GM19468 (cell line): ENCODE measurements around the gene GAB3.
"Not testable (repeated sequence)": the region's sequence is repeated elsewhere in the genome, so short reads cannot be mapped to it uniquely, and the experiment has no call there.

ENCODE experiments used
- ATAC-seq: cut with Tn5 transposase; IDR thresholded peaks from one replicate; pipeline ENCODE4 v1.9.1; 2021; ENCODE audit warnings: mild to moderate bottlenecking, moderate library complexity, moderate number of reproducible peaks; ENCODE audit not compliant: unreplicated experiment; ENCODE audit errors: extremely low read depth

The GAB3 gene

DNA sequence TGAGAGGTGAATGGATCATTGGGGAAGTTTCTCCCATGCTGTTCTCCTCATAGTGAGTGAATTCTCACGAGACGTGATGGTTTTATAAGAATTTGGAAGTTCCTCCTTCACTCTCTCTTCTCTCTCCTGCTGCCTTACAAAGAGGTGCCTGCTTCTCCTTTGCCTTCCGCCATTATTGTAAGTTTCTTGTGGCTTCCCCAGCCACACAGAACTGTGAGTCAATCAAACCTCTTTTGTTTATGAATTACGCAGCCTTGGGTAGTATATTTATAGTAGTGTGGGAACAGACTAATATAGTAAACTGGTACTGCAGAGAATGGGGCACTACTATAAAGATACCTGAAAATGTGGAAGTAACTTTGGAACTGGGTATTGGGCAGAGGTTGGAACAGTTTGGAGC, 89.7 kb downstream of the GAB3 start:
- no peak for ATAC-seq

DNA sequence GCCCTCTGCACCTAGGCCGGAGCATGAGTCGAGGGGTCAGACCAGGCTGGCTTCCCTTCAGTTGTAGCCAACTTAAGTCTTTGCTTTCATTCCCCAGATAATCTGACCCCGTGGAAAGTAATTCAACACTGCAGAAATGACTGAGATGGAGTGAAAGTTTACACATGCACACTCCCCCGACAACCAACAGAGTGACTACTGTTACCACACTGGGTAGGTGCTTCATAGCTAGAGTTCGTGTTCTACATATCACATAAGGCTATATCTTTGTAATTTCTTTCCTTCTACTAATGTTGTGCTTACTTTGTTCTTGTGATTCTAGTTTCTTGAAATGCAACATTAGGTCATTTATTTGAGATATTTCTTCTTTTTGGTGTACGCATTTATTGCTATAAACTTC, 90.3 kb downstream of the GAB3 start:
- no peak for ATAC-seq

DNA sequence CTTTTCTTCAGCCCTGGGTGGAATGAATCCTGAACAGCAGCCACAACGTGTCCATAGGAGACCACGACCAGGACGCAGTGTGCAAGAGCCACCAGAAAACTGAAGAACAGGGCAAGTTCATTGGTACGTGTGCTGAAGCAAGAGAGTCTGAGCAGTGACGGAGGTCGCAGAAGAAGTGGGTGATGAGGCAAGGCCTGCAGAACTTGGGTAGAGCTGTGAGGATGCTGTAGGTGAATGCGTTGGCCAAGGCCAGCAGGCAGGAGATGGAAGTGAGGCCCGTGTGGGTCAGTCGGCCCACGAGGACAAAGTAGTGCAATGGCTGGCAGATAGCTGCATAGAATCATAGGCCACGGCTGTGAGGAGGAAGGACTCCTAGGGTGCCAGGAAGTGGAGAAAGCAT, 91.9 kb downstream of the GAB3 start:
- no peak for ATAC-seq

GRCh38 chrX:154658187-154658586, 92.7 kb downstream of the GAB3 start:
- no peak for ATAC-seq

- ATAC-seq = no peak
Measured at GRCh38 chrX:154657226-154657805, 93.6 kb downstream of the GAB3 start.

- ATAC-seq = no peak
Measured at GRCh38 chrX:154655786-154656185, 95.1 kb downstream of the GAB3 start.

DNA sequence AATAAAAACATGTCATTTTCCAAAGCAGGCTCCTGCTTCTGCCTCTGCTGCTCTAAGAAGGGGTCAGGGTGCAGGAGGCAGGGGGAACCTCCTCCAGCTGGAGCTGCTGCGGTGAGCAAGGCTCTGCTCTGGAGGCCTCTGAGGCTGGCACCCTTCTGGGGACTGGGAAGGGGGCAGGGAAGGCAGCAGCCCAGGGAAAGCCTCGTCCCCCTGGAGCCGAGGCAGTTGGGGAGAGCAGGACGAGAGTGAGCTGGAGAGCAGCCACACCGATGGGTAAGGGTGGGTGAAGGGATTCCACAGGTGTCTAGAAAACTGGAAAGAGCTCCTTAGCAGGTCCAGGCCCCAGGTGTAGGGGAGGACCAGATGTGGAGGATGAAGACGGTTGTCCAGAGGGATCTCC, 95.5 kb downstream of the GAB3 start:
- ATAC-seq = no peak

- ATAC-seq = no peak
Measured at GRCh38 chrX:154654925-154655324, 96.0 kb downstream of the GAB3 start.

- no peak for ATAC-seq
Measured at GRCh38 chrX:154654372-154654771, 96.5 kb downstream of the GAB3 start.

DNA sequence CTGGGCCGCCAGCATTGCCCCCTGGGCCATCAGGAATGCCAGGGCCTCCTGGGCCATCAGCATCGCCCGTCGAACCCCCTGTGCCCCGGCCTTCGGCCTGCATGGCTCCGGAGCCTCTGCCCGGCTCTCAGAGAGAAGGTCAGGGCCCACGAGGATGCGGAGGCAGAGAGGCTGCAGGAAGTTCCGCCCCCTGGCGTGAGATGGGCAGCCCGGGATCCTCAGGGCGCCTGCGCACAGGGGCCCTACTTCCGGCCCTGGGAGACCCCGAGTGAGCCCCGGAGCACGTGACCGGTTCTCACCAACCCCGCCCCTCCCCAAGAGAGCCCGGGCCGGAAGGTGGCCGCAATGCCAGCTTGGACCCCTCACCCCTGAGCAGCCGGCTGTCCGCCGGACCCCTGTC, 97.5 kb downstream of the GAB3 start, which contains the start of gene CTAG2:
CTAG2 (minus strand) TSS at position 167 of the 400 bp plus-strand sequence; CDS start at position 103, 64 bp downstream.
- ATAC-seq = not testable (repeated sequence)

DNA sequence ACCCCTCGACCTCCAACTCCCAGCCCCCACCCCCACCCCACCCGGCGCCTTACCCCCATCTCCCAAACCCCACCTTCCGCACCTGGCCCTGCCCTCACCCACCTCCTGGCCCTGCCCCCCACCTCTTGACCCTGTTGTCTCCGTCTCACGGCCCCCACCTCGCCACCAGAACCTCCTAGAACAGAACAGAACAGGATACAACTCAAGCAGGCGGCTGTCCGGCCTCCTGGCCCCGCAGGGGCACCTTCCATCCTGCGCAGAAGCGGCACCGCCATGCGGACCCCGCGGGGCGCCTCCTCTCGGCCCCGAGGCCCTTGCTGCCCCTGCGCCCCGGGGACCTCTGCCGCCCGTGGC, 97.9 kb downstream of the GAB3 start:
- no peak for ATAC-seq

GRCh38 chrX:154652311-154653047, 98.4 kb downstream of the GAB3 start:
- no peak for ATAC-seq

- no peak for ATAC-seq
Measured at GRCh38 chrX:154650221-154650510, 100.7 kb downstream of the GAB3 start.

DNA sequence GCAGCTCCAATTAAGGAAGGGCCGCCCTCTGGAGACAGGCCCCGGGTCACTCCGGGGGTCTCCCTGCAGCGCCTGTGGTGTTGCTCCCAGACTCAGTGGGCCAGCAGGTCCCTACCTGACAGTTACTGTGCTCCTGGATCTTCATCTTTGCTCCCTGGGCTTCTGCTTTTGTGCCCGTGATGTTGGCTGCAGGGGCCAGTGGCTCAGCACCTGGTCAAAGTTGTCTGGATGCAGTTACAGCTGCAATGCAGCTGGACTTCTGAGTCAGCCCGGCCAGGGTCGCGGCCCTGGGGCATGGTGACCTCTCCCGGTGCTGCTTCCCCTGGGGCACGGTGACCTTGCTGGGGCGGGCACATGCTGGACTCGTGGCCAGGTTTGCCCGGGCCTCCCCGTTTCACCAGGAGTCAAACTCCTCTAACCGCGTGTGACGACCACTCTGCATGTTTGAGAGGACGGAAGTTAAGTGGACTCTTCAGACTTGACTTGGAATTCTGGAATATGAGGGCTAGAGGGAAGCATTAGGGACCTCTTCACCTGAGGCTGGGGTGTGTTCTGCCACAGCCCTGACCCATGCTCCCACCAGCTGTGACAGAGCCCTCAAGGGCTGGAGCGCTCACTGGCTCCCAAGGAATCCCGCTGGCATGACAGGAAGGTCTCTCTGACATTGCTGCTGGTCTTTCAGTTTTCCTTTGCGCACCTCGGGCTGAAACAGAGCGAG, 101.2 kb downstream of the GAB3 start:
- ATAC-seq = no peak

- no peak for ATAC-seq
Measured at GRCh38 chrX:154648931-154649330, 101.9 kb downstream of the GAB3 start.

- not testable (repeated sequence) for ATAC-seq
Measured at GRCh38 chrX:154645745-154646378, 105.0 kb downstream of the GAB3 start.

- ATAC-seq = not testable (repeated sequence)
Measured at GRCh38 chrX:154643708-154644107, 107.2 kb downstream of the GAB3 start.

DNA sequence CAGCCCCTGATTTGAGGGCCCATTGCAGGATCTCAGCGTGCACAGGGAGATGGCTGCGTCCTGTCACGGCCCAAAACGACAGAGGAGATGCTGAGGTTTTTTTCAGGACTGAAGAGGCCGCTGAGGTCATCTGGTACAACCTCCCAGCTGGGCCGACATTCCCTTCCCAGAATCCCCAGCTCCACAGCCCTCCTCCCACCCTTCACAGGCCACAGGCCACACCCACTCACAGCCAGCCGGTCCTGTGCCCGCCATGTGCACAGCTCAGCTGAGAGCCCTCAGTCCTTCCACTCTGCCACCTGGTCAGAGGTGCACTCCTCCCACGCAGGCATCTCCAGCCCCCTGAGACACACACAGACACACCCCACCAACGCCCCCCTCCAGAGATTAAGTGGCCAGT, 109.1 kb downstream of the GAB3 start:
- not testable (repeated sequence) for ATAC-seq

GRCh38 chrX:154633661-154634060, 117.2 kb downstream of the GAB3 start:
- ATAC-seq = not testable (repeated sequence)

DNA sequence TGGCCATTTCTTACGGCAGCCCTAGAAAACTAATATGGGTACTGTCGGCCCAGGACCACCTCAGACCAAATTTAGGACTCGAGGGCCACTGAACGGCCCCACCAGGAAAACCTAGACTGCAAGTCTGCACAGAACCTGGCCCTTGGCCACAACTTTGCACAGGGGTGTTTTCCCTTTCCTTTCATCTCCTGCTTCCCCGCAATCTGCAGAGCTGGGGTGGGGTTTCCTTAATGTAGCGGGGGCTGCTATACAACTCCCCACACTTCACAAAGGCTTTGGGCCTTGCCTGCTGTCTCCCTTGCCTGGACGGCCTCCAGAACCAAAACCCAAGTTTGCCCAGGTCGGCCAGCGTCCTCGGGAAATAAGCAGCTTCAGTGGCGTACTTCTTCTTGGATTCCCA, 119.9 kb downstream of the GAB3 start:
- ATAC-seq = not testable (repeated sequence)

GRCh38 chrX:154628960-154629359, 121.9 kb downstream of the GAB3 start:
- ATAC-seq = not testable (repeated sequence)
